GM23338 (cell line): ENCODE results near the gene C2orf92. TPM values are rescaled to one million over a fixed set of nuclear protein-coding genes. Genes with fewer than 3 reads are reported as not detected.
A peak's percentile ranks its signal among the peaks of the same experiment; 100 is the strongest.

ENCODE experiments used
- ATAC-seq: fragments of 200-7000 bp; cut with Tn5 transposase; 3 replicates; pipeline ENCODE4 v1.9.1; 2020
- DNase-seq: peaks from one replicate; pipeline ENCODE4 v3.0.0-alpha.2; 2015; ENCODE audit warnings: low spot score
- H2AFZ ChIP-seq: fragments of 200-600 bp; sonication (generic); 2 replicates; pipeline ENCODE4 v1.8.0; 2016; ENCODE audit warnings: antibody characterized with exemption, mild to moderate bottlenecking, moderate library complexity
- H3F3A ChIP-seq: fragments of 200-600 bp; sonication (generic); replicated peaks from 2 replicates; pipeline ENCODE4 v1.8.0; 2017; ENCODE audit warnings: antibody characterized with exemption, mixed run types, low read depth
- H3K27ac ChIP-seq: fragments of 200-600 bp; sonication (generic); 2 replicates; pipeline ENCODE4 v1.6.1; 2016; ENCODE audit warnings: low read depth
- H3K27me3 ChIP-seq: fragments of 200-600 bp; sonication (generic); 2 replicates; pipeline ENCODE4 v1.8.0; 2016; ENCODE audit warnings: mild to moderate bottlenecking, mixed run types, moderate library complexity; ENCODE audit not compliant: insufficient read depth
- H3K36me3 ChIP-seq: fragments of 200-600 bp; sonication (generic); 2 replicates; pipeline ENCODE4 v1.8.0; 2016; ENCODE audit warnings: mild to moderate bottlenecking; ENCODE audit not compliant: insufficient read depth
- H3K4me1 ChIP-seq: fragments of 200-600 bp; sonication (generic); 2 replicates; pipeline ENCODE4 v1.8.0; 2016; ENCODE audit warnings: mild to moderate bottlenecking, moderate library complexity; ENCODE audit not compliant: insufficient read depth
- H3K4me2 ChIP-seq: fragments of 200-600 bp; sonication (generic); 2 replicates; pipeline ENCODE4 v1.7.1; 2017; ENCODE audit warnings: mixed run types
- H3K4me3 ChIP-seq: fragments of 200-600 bp; sonication (generic); 2 replicates; pipeline ENCODE4 v1.6.1; 2016; ENCODE audit warnings: mixed run types
- H3K79me2 ChIP-seq: fragments of 200-600 bp; sonication (generic); replicated peaks from 2 replicates; pipeline ENCODE4 v1.8.0; 2017; ENCODE audit warnings: mild to moderate bottlenecking; ENCODE audit not compliant: insufficient read depth
- H3K9me2 ChIP-seq: fragments of 200-600 bp; sonication (generic); 2 replicates; pipeline ENCODE4 v1.8.0; 2017; ENCODE audit not compliant: insufficient read depth
- H4K20me1 ChIP-seq: fragments of 200-600 bp; sonication (generic); replicated peaks from 2 replicates; pipeline ENCODE4 v1.8.0; 2017; ENCODE audit warnings: mild to moderate bottlenecking; ENCODE audit not compliant: insufficient read depth
- H3K27ac Mint-ChIP-seq: 2 replicates; pipeline ENCODE4 v1.8.0; 2020; ENCODE audit warnings: inconsistent platforms, mild to moderate bottlenecking, moderate library complexity, mixed read lengths
- H3K27me3 Mint-ChIP-seq: 3 replicates; pipeline ENCODE4 v1.8.0; 2022; ENCODE audit warnings: low read depth, mild to moderate bottlenecking, moderate library complexity, mixed read lengths, inconsistent platforms; ENCODE audit not compliant: insufficient read depth, poor library complexity
- H3K36me3 Mint-ChIP-seq: 3 replicates; pipeline ENCODE4 v1.8.0; 2021; ENCODE audit warnings: low read depth, mild to moderate bottlenecking, inconsistent platforms, moderate library complexity, mixed read lengths
- H3K4me1 Mint-ChIP-seq: 3 replicates; pipeline ENCODE4 v1.8.0; 2020; ENCODE audit warnings: mild to moderate bottlenecking, inconsistent platforms, mixed read lengths
- H3K4me3 Mint-ChIP-seq: 3 replicates; pipeline ENCODE4 v1.8.0; 2021; ENCODE audit warnings: moderate library complexity, mild to moderate bottlenecking, inconsistent platforms, mixed read lengths
- H3K9me3 Mint-ChIP-seq: 3 replicates; pipeline ENCODE4 v1.8.0; 2020; ENCODE audit warnings: moderate library complexity, mild to moderate bottlenecking, inconsistent platforms, mixed read lengths
- CREB1 ChIP-seq: fragments of 250-450 bp; sonication (Bioruptor Pico); IDR thresholded peaks from 2 replicates; pipeline ENCODE4 v1.5.0; 2020; ENCODE audit warnings: low read depth, mild to moderate bottlenecking, moderate library complexity
- CTCF ChIP-seq, 2 experiments: fragments of 200-600 bp in 1 of 2; sonication (generic) in 1 of 2; conservative IDR thresholded peaks; 2 replicates each; pipeline versions ENCODE4 v1.5.1 to v1.6.1; 2016 to 2017; ENCODE audit warnings: antibody characterized with exemption in 2 of 2, low read depth in 2 of 2, mild to moderate bottlenecking in 2 of 2, moderate library complexity in 1 of 2
- ETS1 ChIP-seq: IDR thresholded peaks from 2 replicates; pipeline ENCODE4 v1.6.1; 2016; ENCODE audit warnings: antibody characterized with exemption
- EZH2 ChIP-seq: fragments of 200-600 bp; sonication (generic); IDR thresholded peaks from one replicate; pipeline ENCODE4 v1.8.0; 2017; ENCODE audit warnings: antibody characterized with exemption, mild to moderate bottlenecking, low read depth; ENCODE audit not compliant: unreplicated experiment
- EZH2phosphoT487 ChIP-seq: fragments of 200-600 bp; sonication (generic); IDR thresholded peaks from one replicate; pipeline ENCODE4 v1.8.1; 2018; ENCODE audit warnings: antibody characterized with exemption; ENCODE audit not compliant: unreplicated experiment
- JUNB ChIP-seq: IDR thresholded peaks from one replicate; pipeline ENCODE4 v1.6.1; 2016; ENCODE audit warnings: antibody characterized with exemption; ENCODE audit not compliant: unreplicated experiment
- NANOG ChIP-seq: IDR thresholded peaks from 2 replicates; pipeline ENCODE4 v1.6.1; 2016; ENCODE audit warnings: antibody characterized with exemption, borderline replicate concordance
- POLR2AphosphoS5 ChIP-seq: IDR thresholded peaks from 2 replicates; pipeline ENCODE4 v1.6.1; 2016; ENCODE audit warnings: antibody characterized with exemption, low read depth
- REST ChIP-seq: IDR thresholded peaks from one replicate; pipeline ENCODE4 v1.6.1; 2018; ENCODE audit warnings: antibody characterized with exemption; ENCODE audit not compliant: unreplicated experiment
- STAT1 ChIP-seq: IDR thresholded peaks from one replicate; pipeline ENCODE4 v1.6.1; 2016; ENCODE audit warnings: antibody characterized with exemption; ENCODE audit not compliant: unreplicated experiment
- ZNF114 ChIP-seq: fragments of 250-450 bp; sonication (Bioruptor Pico); IDR thresholded peaks from 2 replicates; pipeline ENCODE4 v1.5.0; 2020; ENCODE audit warnings: mild to moderate bottlenecking, moderate library complexity
- ZNF331 ChIP-seq: fragments of 250-450 bp; sonication (Bioruptor Pico); IDR thresholded peaks from 2 replicates; pipeline ENCODE4 v1.5.0; 2020; ENCODE audit warnings: low read depth, mild to moderate bottlenecking, moderate library complexity
- ZNF462 ChIP-seq: fragments of 250-450 bp; sonication (Bioruptor Pico); IDR thresholded peaks from 2 replicates; pipeline ENCODE4 v1.5.0; 2020; ENCODE audit warnings: mild to moderate bottlenecking, moderate library complexity
- polyA plus RNA-seq: library from polyadenylated mRNA; unstranded; fragments of >200 nt; fragmentation: Nextera tagmentation; extraction: Ambion mirVana; gene quantifications from 2 replicates; pipeline ENCODE4 v1.2.1, GENCODE V29; 2016
- total RNA-seq: library from RNA; depleted of rRNA; stranded (reverse); fragments of >200 nt; shearing (Covaris generic); gene quantifications from 2 replicates; pipeline ENCODE4 v1.2.3, GENCODE V29; 2014

Gene C2orf92
- total and polyA plus RNA-seq, 2 experiments from 2014 or later, result 1.7 to 2.6 TPM

GRCh38 chr2:97644023-97644717 is 25.3 kb upstream of the C2orf92 start:
- Histone ChIP-seq H3K4me2 (no peak overlapping the region; the same call in 1 of the 2 replicates), H3K27ac (0 out of 2 replicates have a peak overlapping the region, but pooled peaks have one; percentile 75), H3K79me2 (peaks cover 14% of the 10 kb centered on the region), H4K20me1 (no peaks in the 10 kb centered on the region), H3K27me3 (no peaks in the 10 kb centered on the region), H2AFZ (no peak overlapping the region), H3F3A (no peaks in the 10 kb centered on the region), H3K4me3 (no peak overlapping the region), H3K9me2 (no peaks in the 10 kb centered on the region), H3K36me3 (peaks cover 20% of the 10 kb centered on the region), H3K4me1 (peaks cover 6% of the 10 kb centered on the region; the same call in 1 of the 2 replicates)
- H3K4me1 Mint-ChIP-seq, result peaks cover 5% of the 10 kb centered on the region; the same call in 2 of the 3 replicates
- H3K27me3 Mint-ChIP-seq, result peaks cover 5% of the 10 kb centered on the region
- no peak overlapping the region for H3K27ac Mint-ChIP-seq
- no peak overlapping the region for H3K4me3 Mint-ChIP-seq
- peaks cover 25% of the 10 kb centered on the region for H3K36me3 Mint-ChIP-seq
- DNase-seq, result no peak
- TF ChIP-seq ETS1 (no peak), REST (no peak), ZNF114 (no peak), ZNF462 (CRISPR knock-in tag) (no peak), STAT1 (no peak), CTCF (conservative IDR thresholded peaks at IDR 0.05; ENCODE audit: low read depth in 2 of 2) (no peak), POLR2AphosphoS5 (no peak), EZH2phosphoT487 (no peak), NANOG (no peak), ZNF331 (no peak), EZH2 (no peak), CREB1 (CRISPR knock-in tag) (no peak), JUNB (no peak)
- H3K9me3 Mint-ChIP-seq, result no peaks in the 10 kb centered on the region; the same call in 2 of the 3 replicates
- ATAC-seq, result no peak
